ENCODE data around the gene MAD1L1. TPM values are rescaled to one million over a fixed set of nuclear protein-coding genes. Genes with fewer than 3 reads are reported as not detected.

Gene MAD1L1
- total and polyA plus RNA-seq, 2 of the 8 experiments (the other 6 are each of a cell fraction or from before 2014, with no cell fraction given): 40.4 to 44.6 TPM

GRCh38 chr7:2072798-2073197, 159.9 kb downstream of the MAD1L1 start:
- Histone ChIP-seq H4K8ac (ENCODE audit: extremely low read depth, insufficient read depth, low read length) (no peak overlapping the region), H3K56ac (replicated peaks; ENCODE audit: insufficient read length, low read depth, low read length) (no peak overlapping the region), H2BK12ac (ENCODE audit: low read depth, low read length) (no peak overlapping the region), H2AK5ac (ENCODE audit: low read depth, low read length) (no peak overlapping the region), H4K91ac (replicated peaks; ENCODE audit: insufficient read length, low read length) (no peak overlapping the region), H4K5ac (ENCODE audit: insufficient read length, low read depth, low read length) (no peak overlapping the region), H2AFZ (ENCODE audit: low read length) (no peak overlapping the region), H3K79me2 (ENCODE audit: control insufficient read depth in 1 of 2, insufficient read depth in 2 of 2, low read length in 2 of 2) (no peaks in the 10 kb centered on the region), H3K18ac (ENCODE audit: extremely low read depth, low read length) (no peak overlapping the region), H4K20me1 (replicated peaks in 1 of 2; ENCODE audit: control insufficient read depth in 1 of 2, insufficient read depth in 2 of 2, low read length in 2 of 2) (peaks cover 2 to 9% of the 10 kb centered on the region in 2 experiments), H2BK15ac (ENCODE audit: low read length) (no peak overlapping the region), H3K79me1 (ENCODE audit: low read depth, low read length) (peaks cover 2% of the 10 kb centered on the region), H2BK5ac (ENCODE audit: low read depth, low read length) (no peak overlapping the region), H3K4me3 (ENCODE audit: extremely low read depth in 1 of 4, insufficient read depth in 2 of 4, low read depth in 3 of 4, low read length in 4 of 4) (no peak overlapping the region), H3K36me3 (ENCODE audit: control insufficient read depth in 2 of 4, insufficient read depth in 4 of 4, low read length in 3 of 4) (no peaks in the 10 kb centered on the region), H2BK20ac (ENCODE audit: low read length) (no peak overlapping the region), H3K9ac (replicated peaks in 1 of 4; ENCODE audit: extremely low read depth in 1 of 4, low read depth in 3 of 4, low read length in 3 of 4) (no peak overlapping the region), H3K9me3 (ENCODE audit: insufficient read depth in 2 of 2, low read depth in 1 of 2, low read length in 1 of 2) (no peaks in the 10 kb centered on the region), H2BK120ac (replicated peaks; ENCODE audit: low read depth, low read length) (no peak overlapping the region), H3K27ac (ENCODE audit: low read depth, low read length) (no peak overlapping the region), H3K4ac (replicated peaks; ENCODE audit: insufficient read length, low read depth, low read length) (no peak overlapping the region), H3K23me2 (ENCODE audit: low read depth, low read length) (no peaks in the 10 kb centered on the region; the same call in 1 of the 2 replicates), H3K4me1 (replicated peaks in 1 of 4; ENCODE audit: control insufficient read depth in 3 of 4, insufficient read depth in 4 of 4, low read length in 3 of 4) (no peaks in the 10 kb centered on the region; a peak in 2 of 7 replicates), H3K23ac (ENCODE audit: insufficient read length) (no peak overlapping the region), H3K14ac (ENCODE audit: insufficient read length) (no peak overlapping the region), H3K27me3 (replicated peaks in 1 of 4; ENCODE audit: control insufficient read depth in 3 of 4, extremely low read depth in 1 of 4, insufficient read depth in 3 of 4, low read length in 3 of 4) (no peaks in the 10 kb centered on the region), H3K4me2 (ENCODE audit: insufficient read depth in 1 of 2, low read depth in 2 of 2, low read length in 2 of 2) (no peak overlapping the region)
- FAIRE-seq (no peak), DNase-seq (ENCODE audit: low read depth in 1 of 2, low spot score in 2 of 2) (no peak)
- POLR2A ChIA-PET (ENCODE audit: partially characterized antibody): interaction anchor here (1.6 kb wide), 1 partner anchor 9 kb away, joined by 3 read pairs; no protein-coding TSS in a partner anchor
- CTCF ChIA-PET (ENCODE audit: partially characterized antibody): interaction anchor here (1.3 kb wide), 1 partner anchor 39 kb away, joined by 3 read pairs; no protein-coding TSS in a partner anchor
- 91% methylated on average over 13 of the region's 13 CpGs; no CpG with 5 or more reads in 1 of the 2 experiments for WGBS, 2 experiments (ENCODE audit: extremely low coverage in 1 of 2, insufficient coverage in 1 of 2, insufficient read length in 1 of 2, insufficient replicate concordance in 2 of 2, low coverage in 1 of 2, low lambda C conversion rate in 2 of 2, missing lambda C conversion rate in 1 of 2)
- TF ChIP-seq, protein P1, sequence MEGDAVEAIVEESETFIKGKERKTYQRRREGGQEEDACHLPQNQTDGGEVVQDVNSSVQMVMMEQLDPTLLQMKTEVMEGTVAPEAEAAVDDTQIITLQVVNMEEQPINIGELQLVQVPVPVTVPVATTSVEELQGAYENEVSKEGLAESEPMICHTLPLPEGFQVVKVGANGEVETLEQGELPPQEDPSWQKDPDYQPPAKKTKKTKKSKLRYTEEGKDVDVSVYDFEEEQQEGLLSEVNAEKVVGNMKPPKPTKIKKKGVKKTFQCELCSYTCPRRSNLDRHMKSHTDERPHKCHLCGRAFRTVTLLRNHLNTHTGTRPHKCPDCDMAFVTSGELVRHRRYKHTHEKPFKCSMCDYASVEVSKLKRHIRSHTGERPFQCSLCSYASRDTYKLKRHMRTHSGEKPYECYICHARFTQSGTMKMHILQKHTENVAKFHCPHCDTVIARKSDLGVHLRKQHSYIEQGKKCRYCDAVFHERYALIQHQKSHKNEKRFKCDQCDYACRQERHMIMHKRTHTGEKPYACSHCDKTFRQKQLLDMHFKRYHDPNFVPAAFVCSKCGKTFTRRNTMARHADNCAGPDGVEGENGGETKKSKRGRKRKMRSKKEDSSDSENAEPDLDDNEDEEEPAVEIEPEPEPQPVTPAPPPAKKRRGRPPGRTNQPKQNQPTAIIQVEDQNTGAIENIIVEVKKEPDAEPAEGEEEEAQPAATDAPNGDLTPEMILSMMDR (IDR thresholded peaks at IDR 0.05; ENCODE audit: control extremely low read depth in 1 of 3, insufficient read depth in 1 of 3, low read depth in 1 of 3, low read length in 3 of 3): no peak
- no peak for TF ChIP-seq KDM5A (IDR thresholded peaks at IDR 0.05; ENCODE audit: low read length)
- TF ChIP-seq RXRA (IDR thresholded peaks at IDR 0.05; ENCODE audit: insufficient read depth, low read depth, low read length): no peak
- TF ChIP-seq SIX5 (IDR thresholded peaks at IDR 0.05; ENCODE audit: low read depth, low read length): no peak
- no peak for TF ChIP-seq NANOG (IDR thresholded peaks at IDR 0.05; ENCODE audit: insufficient read depth, low read depth, low read length, poor library complexity, severe bottlenecking)
- no peak for TF ChIP-seq EZH2 (IDR thresholded peaks at IDR 0.05; ENCODE audit: low read depth, low read length, severe bottlenecking)
- no peak for TF ChIP-seq ZNF274 (IDR thresholded peaks at IDR 0.05; ENCODE audit: borderline replicate concordance, extremely low read depth, low read length)
- no peak for TF ChIP-seq CBX5 (IDR thresholded peaks at IDR 0.05; ENCODE audit: low read depth, low read length)
- TF ChIP-seq KDM1A (IDR thresholded peaks at IDR 0.05; ENCODE audit: borderline replicate concordance, low read length): no peak
- no peak for TF ChIP-seq E2F6 (IDR thresholded peaks at IDR 0.05)
- TF ChIP-seq BRCA1 (IDR thresholded peaks at IDR 0.05; ENCODE audit: low read depth, low read length): no peak
